Measurements from ENCODE around the gene JAKMIP3.

JAKMIP3 gene

GRCh38 chr10:132061030-132061429 is 4.7 kb upstream of the JAKMIP3 start (continued):
- TF ChIP-seq INSM2 (tag by site-specific recombination; IDR thresholded peaks at IDR 0.05) (no peak), ZNF654 (tag by site-specific recombination; IDR thresholded peaks at IDR 0.05; ENCODE audit: low read depth) (no peak), ZNF549 (tag by site-specific recombination; IDR thresholded peaks at IDR 0.05) (no peak), ZNF692 (tag by site-specific recombination; IDR thresholded peaks at IDR 0.05) (no peak)

GRCh38 chr10:132061465-132061864 is 4.3 kb upstream of the JAKMIP3 start:
- no peak overlapping the region for H3K27ac ChIP-seq (ENCODE audit: extremely low read depth, low read depth, low read length)
- TF ChIP-seq ZNF24 (tag by site-specific recombination; IDR thresholded peaks at IDR 0.05) (no peak), PATZ1 (tag by site-specific recombination; IDR thresholded peaks at IDR 0.05) (no peak), ZNF140 (tag by site-specific recombination; IDR thresholded peaks at IDR 0.05) (peak; percentile 62; the same call in 1 of the 2 replicates)
- H3K4me1 ChIP-seq (ENCODE audit: control insufficient read depth, insufficient read depth, low read length) = no peaks in the 10 kb centered on the region
- ChIA-PET POLR2A (no interaction called here), CTCF (interaction anchor here (0.6 kb wide), 1 partner anchor 81 kb away, joined by 3 read pairs; no protein-coding TSS in a partner anchor)
- no peak overlapping the region for H3K4me3 ChIP-seq (ENCODE audit: low read depth, low read length)
- no peaks in the 10 kb centered on the region for H3K9me3 ChIP-seq (ENCODE audit: control insufficient read depth, insufficient read depth, low read depth, low read length)
- H3K36me3 ChIP-seq (ENCODE audit: control insufficient read depth in 2 of 2, insufficient read depth in 1 of 2, low read length in 2 of 2) = no peaks in the 10 kb centered on the region

GRCh38 chr10:132062116-132062515 is 3.6 kb upstream of the JAKMIP3 start:
- Histone ChIP-seq H3K4me3 (ENCODE audit: low read depth, low read length) (no peak overlapping the region), H3K36me3 (ENCODE audit: control insufficient read depth in 2 of 2, insufficient read depth in 1 of 2, low read length in 2 of 2) (no peaks in the 10 kb centered on the region), H3K9me3 (ENCODE audit: control insufficient read depth, insufficient read depth, low read depth, low read length) (no peaks in the 10 kb centered on the region), H3K27ac (ENCODE audit: extremely low read depth, low read depth, low read length) (no peak overlapping the region), H3K4me1 (ENCODE audit: control insufficient read depth, insufficient read depth, low read length) (no peaks in the 10 kb centered on the region)
- ChIA-PET POLR2A (no interaction called here), CTCF (no interaction called here)
- TF ChIP-seq ZBTB1 (tag by site-specific recombination; IDR thresholded peaks at IDR 0.05) (no peak), ZNF560 (tag by site-specific recombination; IDR thresholded peaks at IDR 0.05; ENCODE audit: borderline replicate concordance) (no peak), ZNF433 (tag by site-specific recombination; IDR thresholded peaks at IDR 0.05; ENCODE audit: low read depth) (no peak), ZNF645 (tag by site-specific recombination; IDR thresholded peaks at IDR 0.05) (no peak), ZNF501 (tag by site-specific recombination; IDR thresholded peaks at IDR 0.05) (no peak), ZNF350 (tag by site-specific recombination; IDR thresholded peaks at IDR 0.05) (no peak), ZNF354C (tag by site-specific recombination; IDR thresholded peaks at IDR 0.05; ENCODE audit: borderline replicate concordance, low read depth) (no peak), ZNF639 (tag by site-specific recombination; IDR thresholded peaks at IDR 0.05) (no peak), CTCF (tag by site-specific recombination; IDR thresholded peaks at IDR 0.05) (no peak), TSHZ1 (tag by site-specific recombination; IDR thresholded peaks at IDR 0.05; ENCODE audit: borderline replicate concordance) (no peak)

Measured in HEK293 (cell line).